ENCODE measurements around the gene FBXL15. TPM values are rescaled to one million over a fixed set of nuclear protein-coding genes. Genes with fewer than 3 reads are reported as not detected.
A peak's percentile ranks its signal among the peaks of the same experiment; 100 is the strongest.

The FBXL15 gene
- total and polyA plus RNA-seq, 9 of the 15 experiments (the other 6 are each of a cell fraction or from before 2014, with no cell fraction given): 0.08 to 25.9 (median 3.5) TPM

DNA sequence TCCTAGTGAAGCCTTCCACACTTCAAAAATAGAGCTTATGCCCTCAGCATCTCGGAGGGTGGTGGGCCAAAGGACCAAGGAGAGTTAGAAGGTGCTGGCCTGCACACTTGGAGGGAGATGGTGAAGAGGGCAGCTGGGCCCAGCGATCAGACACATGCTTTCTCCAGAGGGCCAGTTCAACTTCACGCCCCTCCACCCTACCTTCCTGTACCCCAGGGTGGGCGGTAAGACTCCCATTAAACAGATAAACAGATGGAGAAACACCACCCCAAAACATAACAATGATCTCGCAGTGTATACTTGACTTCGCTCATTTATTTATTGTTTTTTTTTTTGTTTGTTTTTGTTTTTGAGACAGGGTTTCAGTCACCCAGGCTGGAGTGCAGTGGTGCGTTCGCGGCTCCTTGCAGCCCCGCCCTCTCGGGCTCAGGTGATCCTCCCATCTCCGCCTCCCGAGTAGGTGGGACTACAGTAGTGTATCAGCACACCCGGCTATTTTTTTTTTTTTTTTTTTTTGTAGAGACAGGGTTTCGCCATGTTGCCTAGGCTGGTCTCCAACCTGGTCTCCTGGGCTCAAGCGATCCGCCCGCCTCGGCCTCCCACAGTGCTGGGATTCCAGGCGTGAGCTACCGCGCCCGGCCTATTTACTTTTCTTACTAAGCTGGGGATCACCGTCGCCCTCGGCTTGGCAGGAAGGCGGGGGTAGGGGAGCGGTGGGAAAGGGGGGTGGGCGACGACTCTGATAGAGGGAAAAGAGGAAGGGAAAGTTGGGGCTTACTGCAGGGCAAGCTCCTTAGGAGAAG is 28.9 kb downstream of the FBXL15 start (continued):
- TF ChIP-seq CEBPZ (IDR thresholded peaks at IDR 0.05; ENCODE audit: borderline replicate concordance, low read depth, low read length): no peak
- TF ChIP-seq PCBP1 (IDR thresholded peaks at IDR 0.05; ENCODE audit: low read depth, low read length, poor library complexity, severe bottlenecking): no peak
- TF ChIP-seq POLR3A (IDR thresholded peaks at IDR 0.05; ENCODE audit: borderline replicate concordance, extremely low read depth, insufficient read depth, insufficient read length): no peak
- TF ChIP-seq LARP7 (IDR thresholded peaks at IDR 0.05): no peak
- TF ChIP-seq ZNF668 (CRISPR knock-in tag; IDR thresholded peaks at IDR 0.05): no peak
- TF ChIP-seq, protein P1, sequence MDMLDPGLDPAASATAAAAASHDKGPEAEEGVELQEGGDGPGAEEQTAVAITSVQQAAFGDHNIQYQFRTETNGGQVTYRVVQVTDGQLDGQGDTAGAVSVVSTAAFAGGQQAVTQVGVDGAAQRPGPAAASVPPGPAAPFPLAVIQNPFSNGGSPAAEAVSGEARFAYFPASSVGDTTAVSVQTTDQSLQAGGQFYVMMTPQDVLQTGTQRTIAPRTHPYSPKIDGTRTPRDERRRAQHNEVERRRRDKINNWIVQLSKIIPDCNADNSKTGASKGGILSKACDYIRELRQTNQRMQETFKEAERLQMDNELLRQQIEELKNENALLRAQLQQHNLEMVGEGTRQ (CRISPR knock-in tag; IDR thresholded peaks at IDR 0.05): 0 out of 2 replicates have a peak, but pooled peaks have one; percentile 24
- TF ChIP-seq, protein P2, sequence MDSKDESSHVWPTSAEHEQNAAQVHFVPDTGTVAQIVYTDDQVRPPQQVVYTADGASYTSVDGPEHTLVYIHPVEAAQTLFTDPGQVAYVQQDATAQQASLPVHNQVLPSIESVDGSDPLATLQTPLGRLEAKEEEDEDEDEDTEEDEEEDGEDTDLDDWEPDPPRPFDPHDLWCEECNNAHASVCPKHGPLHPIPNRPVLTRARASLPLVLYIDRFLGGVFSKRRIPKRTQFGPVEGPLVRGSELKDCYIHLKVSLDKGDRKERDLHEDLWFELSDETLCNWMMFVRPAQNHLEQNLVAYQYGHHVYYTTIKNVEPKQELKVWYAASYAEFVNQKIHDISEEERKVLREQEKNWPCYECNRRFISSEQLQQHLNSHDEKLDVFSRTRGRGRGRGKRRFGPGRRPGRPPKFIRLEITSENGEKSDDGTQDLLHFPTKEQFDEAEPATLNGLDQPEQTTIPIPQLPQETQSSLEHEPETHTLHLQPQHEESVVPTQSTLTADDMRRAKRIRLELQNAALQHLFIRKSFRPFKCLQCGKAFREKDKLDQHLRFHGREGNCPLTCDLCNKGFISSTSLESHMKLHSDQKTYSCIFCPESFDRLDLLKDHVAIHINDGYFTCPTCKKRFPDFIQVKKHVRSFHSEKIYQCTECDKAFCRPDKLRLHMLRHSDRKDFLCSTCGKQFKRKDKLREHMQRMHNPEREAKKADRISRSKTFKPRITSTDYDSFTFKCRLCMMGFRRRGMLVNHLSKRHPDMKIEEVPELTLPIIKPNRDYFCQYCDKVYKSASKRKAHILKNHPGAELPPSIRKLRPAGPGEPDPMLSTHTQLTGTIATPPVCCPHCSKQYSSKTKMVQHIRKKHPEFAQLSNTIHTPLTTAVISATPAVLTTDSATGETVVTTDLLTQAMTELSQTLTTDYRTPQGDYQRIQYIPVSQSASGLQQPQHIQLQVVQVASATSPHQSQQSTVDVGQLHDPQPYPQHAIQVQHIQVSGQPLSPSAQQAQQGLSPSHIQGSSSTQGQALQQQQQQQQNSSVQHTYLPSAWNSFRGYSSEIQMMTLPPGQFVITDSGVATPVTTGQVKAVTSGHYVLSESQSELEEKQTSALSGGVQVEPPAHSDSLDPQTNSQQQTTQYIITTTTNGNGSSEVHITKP (IDR thresholded peaks at IDR 0.05; ENCODE audit: partially characterized antibody): peak; percentile 77
- TF ChIP-seq CBX2 (IDR thresholded peaks at IDR 0.05; ENCODE audit: insufficient read depth, low read length, poor library complexity, severe bottlenecking): no peak
- 0 out of 4 replicates have a peak, but pooled peaks of 1 of the 2 experiments have one; percentile 19 for TF ChIP-seq MAZ (CRISPR knock-in tag; conservative IDR thresholded peaks at IDR 0.05 in 1 of 2, IDR thresholded peaks at IDR 0.05 in 1 of 2)
- TF ChIP-seq TFAP4 (CRISPR knock-in tag; IDR thresholded peaks at IDR 0.05; ENCODE audit: borderline replicate concordance): peak; percentile 39; the same call in 1 of the 2 replicates
- TF ChIP-seq ZNF133 (CRISPR knock-in tag; IDR thresholded peaks at IDR 0.05): no peak
- no peak for TF ChIP-seq OTX1 (CRISPR knock-in tag; IDR thresholded peaks at IDR 0.05)
- no peak for TF ChIP-seq GTF2F1 (IDR thresholded peaks at IDR 0.05; ENCODE audit: low read depth, low read length)
- no peak for TF ChIP-seq MCM2 (IDR thresholded peaks at IDR 0.05; ENCODE audit: low read depth)
- TF ChIP-seq RBM15 (IDR thresholded peaks at IDR 0.05; ENCODE audit: insufficient read depth, low read length): no peak
